CD14-positive monocyte (primary cell): Measurements from ENCODE around the gene MPRIP. TPM values are rescaled to one million over a fixed set of nuclear protein-coding genes. Genes with fewer than 3 reads are reported as not detected.

Experiments
- DNase-seq, 3 donors: peaks; one replicate each; pipeline ENCODE4 v3.0.0-alpha.2; 2011 to 2022
- H2AFZ ChIP-seq: 2 replicates; pipeline ENCODE4 v1.6.0; 2012; ENCODE audit warnings: mild to moderate bottlenecking, low read depth, low read length, inconsistent platforms; ENCODE audit not compliant: insufficient read depth, poor library complexity, severe bottlenecking
- H3K27ac ChIP-seq, 2 donors: 1 replicate in 1 of 2; 2 replicates in 1 of 2; pipeline ENCODE4 v1.5.1; 2012 to 2013; ENCODE audit warnings: low read length in 2 of 2, control low read depth in 1 of 2, inconsistent platforms in 1 of 2, low read depth in 1 of 2, mild to moderate bottlenecking in 1 of 2
- H3K27me3 ChIP-seq, 2 donors: one replicate each; pipeline versions ENCODE4 v1.6.0 to v1.6.1; 2011 to 2013; ENCODE audit warnings: low read length in 2 of 2; ENCODE audit not compliant: control insufficient read depth in 2 of 2, insufficient read depth in 2 of 2
- H3K36me3 ChIP-seq, 2 donors: replicated peaks in 1 of 2; 1 replicate in 1 of 2; 2 replicates in 1 of 2; pipeline versions ENCODE4 v1.5.1 to v1.6.1; 2012 to 2013; ENCODE audit warnings: low read length in 2 of 2, control low read depth in 1 of 2, inconsistent platforms in 1 of 2, mild to moderate bottlenecking in 1 of 2; ENCODE audit not compliant: insufficient read depth in 2 of 2, control insufficient read depth in 1 of 2
- H3K4me1 ChIP-seq, 2 donors: 1 replicate in 1 of 2; 2 replicates in 1 of 2; pipeline versions ENCODE4 v1.5.1 to v1.6.1; 2012 to 2013; ENCODE audit warnings: low read length in 2 of 2, control low read depth in 1 of 2, inconsistent platforms in 1 of 2, mild to moderate bottlenecking in 1 of 2, moderate library complexity in 1 of 2; ENCODE audit not compliant: insufficient read depth in 2 of 2, control insufficient read depth in 1 of 2
- H3K4me2 ChIP-seq: replicated peaks from 2 replicates; pipeline ENCODE3; 2012; ENCODE audit warnings: low read length, moderate library complexity, mild to moderate bottlenecking; ENCODE audit not compliant: poor library complexity, severe bottlenecking; ENCODE audit errors: extremely low read depth
- H3K4me3 ChIP-seq, 3 experiments: fragments of 200-600 bp in 1 of 3; sonication (generic) in 1 of 3; replicated peaks in 1 of 3; 1 replicate in 2 of 3; 2 replicates in 1 of 3; pipeline ENCODE4 v1.5.1; 2011 to 2013; ENCODE audit warnings: low read length in 3 of 3, mild to moderate bottlenecking in 3 of 3, control low read depth in 2 of 3, low read depth in 2 of 3, inconsistent platforms in 1 of 3, moderate library complexity in 1 of 3
- H3K79me2 ChIP-seq: 2 replicates; pipeline ENCODE4 v1.6.0; 2012; ENCODE audit warnings: mild to moderate bottlenecking, control low read depth, inconsistent platforms, low read length, moderate library complexity; ENCODE audit not compliant: insufficient read depth
- H3K9ac ChIP-seq: 2 replicates; pipeline ENCODE4 v1.6.0; 2017; ENCODE audit warnings: low read length, mild to moderate bottlenecking; ENCODE audit not compliant: insufficient read depth, poor library complexity, severe bottlenecking
- H3K9me3 ChIP-seq, 2 donors: replicated peaks in 1 of 2; 1 replicate in 1 of 2; 2 replicates in 1 of 2; pipeline versions ENCODE4 v1.5.1 to v1.6.1; 2012 to 2013; ENCODE audit warnings: low read length in 2 of 2, control low read depth in 1 of 2; ENCODE audit not compliant: control insufficient read depth in 1 of 2, insufficient read depth in 1 of 2
- H4K20me1 ChIP-seq: 2 replicates; pipeline ENCODE4 v1.6.0; 2012; ENCODE audit warnings: mild to moderate bottlenecking, low read length, control low read depth, moderate library complexity; ENCODE audit not compliant: insufficient read depth
- H3K27ac Mint-ChIP-seq, 7 donors: one replicate each; pipeline ENCODE4 v1.8.0; 2020; ENCODE audit warnings: mild to moderate bottlenecking in 7 of 7, mixed read lengths in 7 of 7, moderate library complexity in 6 of 7, inconsistent platforms in 2 of 7
- H3K27me3 Mint-ChIP-seq, 3 donors: one replicate each; pipeline ENCODE4 v1.8.0; 2021 to 2022; ENCODE audit warnings: low read depth in 3 of 3, mild to moderate bottlenecking in 3 of 3, mixed read lengths in 3 of 3, moderate library complexity in 3 of 3, inconsistent platforms in 1 of 3
- H3K36me3 Mint-ChIP-seq, 2 donors: one replicate each; pipeline ENCODE4 v1.8.0; 2020; ENCODE audit warnings: mixed read lengths in 2 of 2, inconsistent platforms in 1 of 2, mild to moderate bottlenecking in 1 of 2
- H3K4me1 Mint-ChIP-seq: one replicate; pipeline ENCODE4 v1.8.0; 2020; ENCODE audit warnings: mild to moderate bottlenecking, mixed read lengths
- H3K4me3 Mint-ChIP-seq, 2 donors: one replicate each; pipeline ENCODE4 v1.8.0; 2020; ENCODE audit warnings: mild to moderate bottlenecking in 2 of 2, mixed read lengths in 2 of 2, moderate library complexity in 1 of 2
- H3K9me3 Mint-ChIP-seq, 7 donors: one replicate each; pipeline ENCODE4 v1.8.0; 2020 to 2022; ENCODE audit warnings: mixed read lengths in 7 of 7, mild to moderate bottlenecking in 6 of 7, moderate library complexity in 6 of 7, inconsistent platforms in 2 of 7
- WGBS: methylation state at CpG from one replicate; pipeline ENCODE4 v1.1.5; 2013; ENCODE audit warnings: missing lambda C conversion rate; ENCODE audit not compliant: insufficient coverage; 5-methylcytosine and 5-hydroxymethylcytosine counted together
- intact Hi-C, 2 donors: fragments of 100-400 bp; cut with micrococcal nuclease; formaldehyde crosslinking; loops; one replicate each; pipeline versions ENCODE4 v1.15.0 to v1.15.1; 2023
- polyA plus RNA-seq, 3 donors: library from polyadenylated mRNA; depleted of rRNA in 1 of 3; unstranded in 2 of 3; stranded (reverse) in 1 of 3; fragments of 300-500 nt in 2 of 3; fragments of >200 nt in 1 of 3; fragmentation: Illumina TruSeq in 2 of 3; gene quantifications; 1 replicate in 2 of 3; 2 replicates in 1 of 3; pipeline ENCODE4 v1.2.3, GENCODE V29; 2012 to 2021
- TF ChIP-seq, protein P1 (sequence below): fragments of 200-600 bp; IDR thresholded peaks from one replicate; pipeline ENCODE4 v1.8.0; 2022; ENCODE audit warnings: antibody characterized with exemption, mild to moderate bottlenecking

Gene MPRIP
- polyA plus RNA-seq, 3 donors, result 2.0 to 48.7 (median 2.5) TPM

DNA sequence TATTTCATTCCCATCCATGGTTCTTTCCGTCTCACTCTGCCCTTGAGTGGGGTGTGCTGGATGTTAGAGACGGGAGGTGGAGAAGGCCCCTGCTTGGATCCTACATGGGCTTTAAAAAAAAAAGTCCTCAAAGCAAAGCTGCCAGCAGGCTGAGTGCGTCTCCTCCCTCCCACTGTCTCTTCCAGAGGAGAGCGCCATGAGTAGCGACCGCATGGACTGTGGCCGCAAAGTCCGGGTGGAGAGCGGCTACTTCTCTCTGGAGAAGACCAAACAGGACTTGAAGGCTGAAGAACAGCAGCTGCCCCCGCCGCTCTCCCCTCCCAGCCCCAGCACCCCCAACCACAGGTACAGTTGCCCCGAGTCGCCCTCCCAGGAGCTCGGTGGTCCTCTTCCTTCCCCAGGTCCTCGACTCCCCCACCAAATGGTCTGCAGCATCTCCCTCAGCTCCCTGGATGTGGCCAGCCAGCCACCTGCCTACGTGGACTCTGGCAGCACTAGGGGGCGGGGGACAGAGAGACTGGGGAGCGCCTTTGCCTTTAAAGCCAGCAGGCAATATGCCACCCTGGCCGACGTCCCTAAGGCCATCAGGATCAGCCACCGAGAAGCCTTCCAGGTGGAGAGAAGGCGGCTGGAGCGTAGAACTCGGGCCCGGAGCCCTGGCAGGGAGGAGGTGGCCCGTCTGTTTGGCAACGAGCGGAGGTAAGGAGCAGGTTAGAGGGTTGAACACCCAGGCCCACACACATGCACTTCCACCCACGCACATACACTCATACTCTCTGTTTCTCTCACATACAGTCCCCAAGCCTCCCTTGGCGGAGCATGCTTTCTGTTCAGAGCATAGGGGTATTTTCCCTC is 95.7 kb downstream of the MPRIP start:
- Mint-ChIP-seq H3K36me3 (peaks cover 61 to 80% of the 10 kb centered on the region in 2 donors), H3K9me3 (peaks cover 0 to 3% (median 0%) of the 10 kb centered on the region in 7 donors), H3K27me3 (peaks cover 0 to 3% (median 2%) of the 10 kb centered on the region in 3 donors), H3K4me1 (peaks cover 8% of the 10 kb centered on the region), H3K4me3 (no peak overlapping the region), H3K27ac (no peak overlapping the region)
- DNase-seq, result no peak
- intact Hi-C loops, result no loop called here
- no peaks in the 10 kb centered on the region for H3K4me1 ChIP-seq
- H3K27me3 ChIP-seq, result no peaks in the 10 kb centered on the region
- peaks cover 43 to 98% of the 10 kb centered on the region in 2 donors for H3K36me3 ChIP-seq
- no peak overlapping the region for H3K27ac ChIP-seq
- H3K79me2 ChIP-seq, result no peaks in the 10 kb centered on the region
- WGBS, result 94% methylated on average over 22 of the region's 30 CpGs
- H3K9me3 ChIP-seq, result no peaks in the 10 kb centered on the region
- H4K20me1 ChIP-seq, result no peaks in the 10 kb centered on the region
- H3K4me2 ChIP-seq, result no peak overlapping the region
- H3K9ac ChIP-seq, result no peak overlapping the region
- no peak overlapping the region for H3K4me3 ChIP-seq
- TF ChIP-seq, protein P1, sequence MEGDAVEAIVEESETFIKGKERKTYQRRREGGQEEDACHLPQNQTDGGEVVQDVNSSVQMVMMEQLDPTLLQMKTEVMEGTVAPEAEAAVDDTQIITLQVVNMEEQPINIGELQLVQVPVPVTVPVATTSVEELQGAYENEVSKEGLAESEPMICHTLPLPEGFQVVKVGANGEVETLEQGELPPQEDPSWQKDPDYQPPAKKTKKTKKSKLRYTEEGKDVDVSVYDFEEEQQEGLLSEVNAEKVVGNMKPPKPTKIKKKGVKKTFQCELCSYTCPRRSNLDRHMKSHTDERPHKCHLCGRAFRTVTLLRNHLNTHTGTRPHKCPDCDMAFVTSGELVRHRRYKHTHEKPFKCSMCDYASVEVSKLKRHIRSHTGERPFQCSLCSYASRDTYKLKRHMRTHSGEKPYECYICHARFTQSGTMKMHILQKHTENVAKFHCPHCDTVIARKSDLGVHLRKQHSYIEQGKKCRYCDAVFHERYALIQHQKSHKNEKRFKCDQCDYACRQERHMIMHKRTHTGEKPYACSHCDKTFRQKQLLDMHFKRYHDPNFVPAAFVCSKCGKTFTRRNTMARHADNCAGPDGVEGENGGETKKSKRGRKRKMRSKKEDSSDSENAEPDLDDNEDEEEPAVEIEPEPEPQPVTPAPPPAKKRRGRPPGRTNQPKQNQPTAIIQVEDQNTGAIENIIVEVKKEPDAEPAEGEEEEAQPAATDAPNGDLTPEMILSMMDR, result no peak
- no peak overlapping the region for H2AFZ ChIP-seq

DNA sequence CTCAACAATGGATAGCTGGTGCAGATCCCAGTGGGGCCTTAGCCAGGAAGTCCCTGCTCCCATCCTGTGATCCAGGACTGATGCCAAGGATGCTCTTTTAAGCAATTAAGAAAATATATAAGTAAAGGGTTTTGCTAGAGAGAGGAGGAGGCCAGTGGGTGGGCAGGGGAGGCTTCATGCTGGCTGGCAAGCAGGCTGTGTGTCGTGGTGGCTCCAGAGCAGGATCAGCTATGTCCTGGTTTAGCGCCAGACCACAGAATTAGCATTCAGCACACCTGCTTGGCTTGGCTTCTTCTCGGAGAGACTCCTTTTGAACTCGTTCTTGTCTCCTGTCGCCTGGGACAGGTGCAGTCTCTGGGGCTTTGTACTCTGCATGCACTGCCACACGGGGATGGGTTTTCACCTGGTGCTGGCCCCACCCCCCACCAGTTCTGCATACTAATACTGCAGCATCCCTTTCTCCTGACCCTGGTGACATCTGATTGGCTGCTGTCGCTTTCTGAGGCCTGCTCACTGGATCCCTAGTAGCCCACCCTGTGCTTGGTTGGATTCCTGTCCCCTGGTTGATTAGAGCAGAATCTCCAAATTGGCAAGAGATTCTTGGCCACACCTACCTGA is 97.8 kb downstream of the MPRIP start:
- no peak overlapping the region for H2AFZ ChIP-seq
- no peak overlapping the region for H3K9ac ChIP-seq
- no peaks in the 10 kb centered on the region for H4K20me1 ChIP-seq
- 96% methylated on average over 7 of the region's 7 CpGs for WGBS
- no peak overlapping the region for H3K27ac ChIP-seq
- no peak for DNase-seq
- no peaks in the 10 kb centered on the region for H3K27me3 ChIP-seq
- no peaks in the 10 kb centered on the region for H3K79me2 ChIP-seq
- TF ChIP-seq, protein P1, result no peak
- H3K36me3 ChIP-seq, result peaks cover 53 to 99% of the 10 kb centered on the region in 2 donors
- no peak overlapping the region for H3K4me2 ChIP-seq
- no peaks in the 10 kb centered on the region for H3K4me1 ChIP-seq
- Mint-ChIP-seq H3K27ac (no peak overlapping the region), H3K4me1 (peaks cover 8% of the 10 kb centered on the region), H3K9me3 (peaks cover 0 to 3% (median 0%) of the 10 kb centered on the region in 7 donors), H3K4me3 (no peak overlapping the region), H3K27me3 (peaks cover 0 to 2% (median 2%) of the 10 kb centered on the region in 3 donors), H3K36me3 (peaks cover 73 to 82% of the 10 kb centered on the region in 2 donors)
- no peaks in the 10 kb centered on the region for H3K9me3 ChIP-seq
- intact Hi-C loops, result no loop called here
- H3K4me3 ChIP-seq, result no peak overlapping the region
